Activated naive CD8-positive, alpha-beta T cell (primary cell): ENCODE results near the gene PDGFA.

Source experiments
- H3K27ac Mint-ChIP-seq: one replicate; pipeline ENCODE4 v1.8.0; 2021; ENCODE audit warnings: mixed read lengths
- H3K27me3 Mint-ChIP-seq: one replicate; pipeline ENCODE4 v1.8.0; 2021; ENCODE audit warnings: mixed read lengths
- H3K36me3 Mint-ChIP-seq: one replicate; pipeline ENCODE4 v1.8.0; 2021; ENCODE audit warnings: mixed read lengths
- H3K4me1 Mint-ChIP-seq: one replicate; pipeline ENCODE4 v1.8.0; 2021; ENCODE audit warnings: low read depth, mixed read lengths
- H3K4me3 Mint-ChIP-seq: one replicate; pipeline ENCODE4 v1.8.0; 2021; ENCODE audit warnings: mild to moderate bottlenecking, mixed read lengths
- H3K9me3 Mint-ChIP-seq: one replicate; pipeline ENCODE4 v1.8.0; 2021; ENCODE audit warnings: low read depth, mixed read lengths

The PDGFA gene

GRCh38 chr7:455110-455928 is 64.3 kb downstream of the PDGFA start:
- Mint-ChIP-seq H3K36me3 (no peaks in the 10 kb centered on the region), H3K27ac (no peak overlapping the region), H3K27me3 (no peaks in the 10 kb centered on the region), H3K9me3 (no peaks in the 10 kb centered on the region), H3K4me3 (no peak overlapping the region), H3K4me1 (peaks cover 9% of the 10 kb centered on the region)

- no peaks in the 10 kb centered on the region for H3K27me3 Mint-ChIP-seq
- no peak overlapping the region for H3K27ac Mint-ChIP-seq
- no peak overlapping the region for H3K4me3 Mint-ChIP-seq
Measured at GRCh38 chr7:454356-455109, 65.1 kb downstream of the PDGFA start.

GRCh38 chr7:453597-454306 is 65.9 kb downstream of the PDGFA start:
- Mint-ChIP-seq H3K9me3 (no peaks in the 10 kb centered on the region), H3K4me3 (no peak overlapping the region), H3K27ac (no peak overlapping the region), H3K27me3 (no peaks in the 10 kb centered on the region), H3K4me1 (peaks cover 17% of the 10 kb centered on the region), H3K36me3 (no peaks in the 10 kb centered on the region)

More at GRCh38 chr7:454356-455109, 65.1 kb downstream of the PDGFA start:
- peaks cover 16% of the 10 kb centered on the region for H3K4me1 Mint-ChIP-seq
- H3K9me3 Mint-ChIP-seq = no peaks in the 10 kb centered on the region
- H3K36me3 Mint-ChIP-seq = no peaks in the 10 kb centered on the region

- Mint-ChIP-seq H3K27ac (no peak overlapping the region), H3K4me3 (no peak overlapping the region), H3K36me3 (no peaks in the 10 kb centered on the region), H3K27me3 (no peaks in the 10 kb centered on the region), H3K9me3 (no peaks in the 10 kb centered on the region), H3K4me1 (peaks cover 17% of the 10 kb centered on the region)
Measured at GRCh38 chr7:452791-453455, 66.7 kb downstream of the PDGFA start.

GRCh38 chr7:452226-452751 is 67.4 kb downstream of the PDGFA start:
- no peaks in the 10 kb centered on the region for H3K9me3 Mint-ChIP-seq
- H3K4me1 Mint-ChIP-seq = peaks cover 17% of the 10 kb centered on the region
- no peak overlapping the region for H3K27ac Mint-ChIP-seq
- H3K27me3 Mint-ChIP-seq = no peaks in the 10 kb centered on the region
- H3K4me3 Mint-ChIP-seq = no peak overlapping the region
- H3K36me3 Mint-ChIP-seq = no peaks in the 10 kb centered on the region

- H3K4me1 Mint-ChIP-seq = peaks cover 17% of the 10 kb centered on the region
- no peaks in the 10 kb centered on the region for H3K9me3 Mint-ChIP-seq
- H3K4me3 Mint-ChIP-seq = peak overlapping the region; percentile 35
- no peaks in the 10 kb centered on the region for H3K36me3 Mint-ChIP-seq
- no peaks in the 10 kb centered on the region for H3K27me3 Mint-ChIP-seq
- peak overlapping the region; percentile 54 for H3K27ac Mint-ChIP-seq
Measured at GRCh38 chr7:451255-452225, 68.1 kb downstream of the PDGFA start.

DNA sequence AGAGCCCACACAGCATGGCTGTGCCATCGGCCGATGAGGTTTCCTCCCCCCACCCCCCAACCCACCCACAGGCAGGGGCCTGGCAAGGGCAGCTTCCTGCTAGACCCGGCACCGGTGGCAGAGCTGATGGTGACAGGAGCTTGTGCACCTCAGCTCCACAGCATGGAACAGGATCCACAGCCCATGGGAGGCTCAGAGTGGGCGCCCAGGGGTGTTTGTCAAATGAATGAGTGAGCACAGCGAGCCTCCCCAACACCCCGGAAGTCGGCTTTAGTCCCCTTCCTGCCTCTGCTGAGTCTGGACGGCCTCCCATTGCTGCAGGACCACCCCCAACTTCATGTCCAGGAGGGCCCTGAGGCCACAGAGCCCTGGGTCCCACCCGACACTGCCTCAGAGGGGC is 68.9 kb downstream of the PDGFA start:
- Mint-ChIP-seq H3K36me3 (no peaks in the 10 kb centered on the region), H3K27me3 (no peaks in the 10 kb centered on the region), H3K4me1 (peaks cover 17% of the 10 kb centered on the region), H3K4me3 (peak overlapping the region; percentile 35), H3K9me3 (no peaks in the 10 kb centered on the region), H3K27ac (peak overlapping the region; percentile 54)

GRCh38 chr7:450036-450435 is 69.6 kb downstream of the PDGFA start:
- H3K27me3 Mint-ChIP-seq = no peaks in the 10 kb centered on the region
- peak overlapping the region; percentile 34 for H3K27ac Mint-ChIP-seq
- H3K36me3 Mint-ChIP-seq = no peaks in the 10 kb centered on the region
- no peaks in the 10 kb centered on the region for H3K9me3 Mint-ChIP-seq
- no peak overlapping the region for H3K4me3 Mint-ChIP-seq
- H3K4me1 Mint-ChIP-seq = peaks cover 17% of the 10 kb centered on the region

DNA sequence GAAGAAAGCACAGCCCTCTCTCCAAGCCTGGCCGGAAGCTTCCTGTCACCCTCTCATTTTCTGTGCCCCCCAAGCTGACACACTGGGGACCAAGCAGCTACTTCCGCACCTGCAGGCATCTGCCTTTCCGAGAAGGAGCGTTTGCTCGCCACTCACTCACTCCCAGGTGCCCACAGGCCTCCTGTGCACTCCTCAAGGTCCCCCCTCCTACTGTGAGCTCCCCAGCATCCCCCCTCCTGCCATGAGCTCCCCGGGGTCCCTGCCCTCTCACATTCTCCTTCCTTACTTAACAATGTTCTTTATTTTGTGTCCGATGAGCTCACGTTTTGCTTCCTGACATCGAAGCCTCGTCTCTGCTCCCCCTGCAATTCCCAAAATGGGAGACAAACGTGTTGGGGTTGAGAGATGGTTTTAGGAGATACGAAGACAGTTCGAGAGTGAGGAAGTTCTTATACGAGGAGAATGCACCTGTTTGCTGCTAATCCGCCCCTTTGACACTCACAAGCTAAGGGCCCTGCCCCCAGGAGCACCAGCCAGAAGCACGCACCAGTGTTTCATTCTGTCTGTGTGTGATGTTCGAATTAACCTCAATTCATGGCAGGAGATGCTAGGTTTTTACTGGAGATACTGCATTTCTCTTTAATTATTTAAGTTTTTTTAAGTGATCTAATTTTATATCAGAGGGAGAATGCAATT is 70.2 kb downstream of the PDGFA start:
- peak overlapping the region; percentile 69 for H3K4me3 Mint-ChIP-seq
- no peaks in the 10 kb centered on the region for H3K9me3 Mint-ChIP-seq
- no peaks in the 10 kb centered on the region for H3K27me3 Mint-ChIP-seq
- H3K27ac Mint-ChIP-seq = peak overlapping the region; percentile 34
- H3K4me1 Mint-ChIP-seq = peaks cover 17% of the 10 kb centered on the region
- no peaks in the 10 kb centered on the region for H3K36me3 Mint-ChIP-seq

- Mint-ChIP-seq H3K9me3 (no peaks in the 10 kb centered on the region), H3K4me1 (peaks cover 17% of the 10 kb centered on the region), H3K36me3 (no peaks in the 10 kb centered on the region), H3K27ac (no peak overlapping the region), H3K4me3 (no peak overlapping the region), H3K27me3 (no peaks in the 10 kb centered on the region)
Measured at GRCh38 chr7:447523-447922, 72.1 kb downstream of the PDGFA start.
